ENCODE data around the gene BTBD7. TPM values are rescaled to one million over a fixed set of nuclear protein-coding genes. Genes with fewer than 3 reads are reported as not detected.

Gene BTBD7
- total RNA-seq, 1 donor from 2014 or later: 41.1 TPM

GRCh38 chr14:93214598-93214997 lies 118.2 kb downstream of the BTBD7 start:
- DNase-seq: no peak
- no peaks in the 10 kb centered on the region for H3K27me3 Mint-ChIP-seq (ENCODE audit: unreplicated experiment)
- no peaks in the 10 kb centered on the region for H3K9me3 Mint-ChIP-seq (ENCODE audit: unreplicated experiment)
- no peak overlapping the region for H3K4me3 Mint-ChIP-seq (ENCODE audit: unreplicated experiment)
- no peaks in the 10 kb centered on the region for H3K4me1 Mint-ChIP-seq (ENCODE audit: low read depth, unreplicated experiment)
- no peak overlapping the region for H3K27ac Mint-ChIP-seq (ENCODE audit: unreplicated experiment)
- TF ChIP-seq CTCF (IDR thresholded peaks at IDR 0.05; ENCODE audit: partially characterized antibody, unreplicated experiment): no peak
- H3K36me3 Mint-ChIP-seq (ENCODE audit: unreplicated experiment): peaks cover 4% of the 10 kb centered on the region

GRCh38 chr14:93212432-93212831 lies 120.4 kb downstream of the BTBD7 start:
- Mint-ChIP-seq H3K4me1 (ENCODE audit: low read depth, unreplicated experiment) (peaks cover 2% of the 10 kb centered on the region), H3K9me3 (ENCODE audit: unreplicated experiment) (peaks cover 2% of the 10 kb centered on the region), H3K27ac (ENCODE audit: unreplicated experiment) (no peak overlapping the region), H3K4me3 (ENCODE audit: unreplicated experiment) (no peak overlapping the region), H3K36me3 (ENCODE audit: unreplicated experiment) (peaks cover 3% of the 10 kb centered on the region), H3K27me3 (ENCODE audit: unreplicated experiment) (no peaks in the 10 kb centered on the region)
- TF ChIP-seq CTCF (IDR thresholded peaks at IDR 0.05; ENCODE audit: partially characterized antibody, unreplicated experiment): no peak
- no peak for DNase-seq

- Mint-ChIP-seq H3K36me3 (ENCODE audit: unreplicated experiment) (no peaks in the 10 kb centered on the region), H3K27ac (ENCODE audit: unreplicated experiment) (peak overlapping the region; percentile 80), H3K4me1 (ENCODE audit: low read depth, unreplicated experiment) (peaks cover 2% of the 10 kb centered on the region), H3K9me3 (ENCODE audit: unreplicated experiment) (peaks cover 2% of the 10 kb centered on the region), H3K27me3 (ENCODE audit: unreplicated experiment) (peaks cover 2% of the 10 kb centered on the region), H3K4me3 (ENCODE audit: unreplicated experiment) (peak overlapping the region; percentile 88)
- DNase-seq: peak; percentile 66
- peak; percentile 21 for TF ChIP-seq CTCF (IDR thresholded peaks at IDR 0.05; ENCODE audit: partially characterized antibody, unreplicated experiment)
Observed at GRCh38 chr14:93207468-93208308, 125.1 kb downstream of the BTBD7 start.

GRCh38 chr14:93206793-93207467 lies 125.9 kb downstream of the BTBD7 start, which contains the start of the genes GON7 and UBR7:
TSS of gene GON7 (minus strand) at chr14:93207065. CDS start at chr14:93207037, 28 bp downstream.
TSS of gene UBR7 (plus strand) at chr14:93207256. CDS start at chr14:93207292, 36 bp downstream.
- peak within 1 kb of the TSS; percentile 84 for H3K27ac Mint-ChIP-seq (ENCODE audit: unreplicated experiment)
- peaks cover 2% of the 10 kb centered on the region for H3K27me3 Mint-ChIP-seq (ENCODE audit: unreplicated experiment)
- peak within 1 kb of the TSS; percentile 98 for H3K4me3 Mint-ChIP-seq (ENCODE audit: unreplicated experiment)

More at GRCh38 chr14:93206793-93207467, 125.9 kb downstream of the BTBD7 start, which contains the start of the genes GON7 and UBR7:
- Mint-ChIP-seq H3K9me3 (ENCODE audit: unreplicated experiment) (peaks cover 2% of the 10 kb centered on the region), H3K36me3 (ENCODE audit: unreplicated experiment) (no peaks in the 10 kb centered on the region), H3K4me1 (ENCODE audit: low read depth, unreplicated experiment) (peaks cover 2% of the 10 kb centered on the region)
- DNase-seq: peak; percentile 96
- no peak for TF ChIP-seq CTCF (IDR thresholded peaks at IDR 0.05; ENCODE audit: partially characterized antibody, unreplicated experiment)

Measured in glutamatergic neuron (in vitro differentiated cells).